ENCODE data around the gene LECT2.

LECT2 gene

GRCh38 chr5:135915466-135916001 is 39.2 kb downstream of the LECT2 start:
- H3K4me1 ChIP-seq (ENCODE audit: control insufficient read depth, insufficient read depth, low read length): no peaks in the 10 kb centered on the region

GRCh38 chr5:135913713-135914626 is 40.8 kb downstream of the LECT2 start:
- Histone ChIP-seq H3K36me3 (ENCODE audit: control insufficient read depth, insufficient read depth, low read length) (no peaks in the 10 kb centered on the region), H3K4me1 (ENCODE audit: control insufficient read depth, insufficient read depth, low read length) (no peaks in the 10 kb centered on the region), H3K27me3 (ENCODE audit: control insufficient read depth, insufficient read depth, low read length) (no peaks in the 10 kb centered on the region), H3K4me3 (ENCODE audit: low read length) (no peak overlapping the region), H3K9ac (ENCODE audit: low read length) (no peak overlapping the region), H3K27ac (ENCODE audit: low read depth, low read length) (no peak overlapping the region)

More at GRCh38 chr5:135915466-135916001, 39.2 kb downstream of the LECT2 start:
- Histone ChIP-seq H3K36me3 (ENCODE audit: control insufficient read depth, insufficient read depth, low read length) (no peaks in the 10 kb centered on the region), H3K9ac (ENCODE audit: low read length) (no peak overlapping the region), H3K4me3 (ENCODE audit: low read length) (no peak overlapping the region), H3K27me3 (ENCODE audit: control insufficient read depth, insufficient read depth, low read length) (no peaks in the 10 kb centered on the region), H3K27ac (ENCODE audit: low read depth, low read length) (no peak overlapping the region)

GRCh38 chr5:135905144-135905543 is 49.6 kb downstream of the LECT2 start:
- no peaks in the 10 kb centered on the region for H3K4me1 ChIP-seq (ENCODE audit: control insufficient read depth, insufficient read depth, low read length)
- no peaks in the 10 kb centered on the region for H3K36me3 ChIP-seq (ENCODE audit: control insufficient read depth, insufficient read depth, low read length)
- no peaks in the 10 kb centered on the region for H3K27me3 ChIP-seq (ENCODE audit: control insufficient read depth, insufficient read depth, low read length)

GRCh38 chr5:135901633-135902032 is 53.1 kb downstream of the LECT2 start:
- H3K27ac ChIP-seq (ENCODE audit: low read depth, low read length): no peak overlapping the region
- H3K4me3 ChIP-seq (ENCODE audit: low read length): no peak overlapping the region
- no peak overlapping the region for H3K9ac ChIP-seq (ENCODE audit: low read length)
- no peaks in the 10 kb centered on the region for H3K4me1 ChIP-seq (ENCODE audit: control insufficient read depth, insufficient read depth, low read length)
- no peaks in the 10 kb centered on the region for H3K36me3 ChIP-seq (ENCODE audit: control insufficient read depth, insufficient read depth, low read length)
- no peaks in the 10 kb centered on the region for H3K27me3 ChIP-seq (ENCODE audit: control insufficient read depth, insufficient read depth, low read length)

More at GRCh38 chr5:135905144-135905543, 49.6 kb downstream of the LECT2 start:
- no peak overlapping the region for H3K9ac ChIP-seq (ENCODE audit: low read length)
- H3K4me3 ChIP-seq (ENCODE audit: low read length): no peak overlapping the region
- no peak overlapping the region for H3K27ac ChIP-seq (ENCODE audit: low read depth, low read length)

- H3K4me3 ChIP-seq (ENCODE audit: low read length): no peak overlapping the region
- H3K27me3 ChIP-seq (ENCODE audit: control insufficient read depth, insufficient read depth, low read length): no peaks in the 10 kb centered on the region
- no peaks in the 10 kb centered on the region for H3K36me3 ChIP-seq (ENCODE audit: control insufficient read depth, insufficient read depth, low read length)
- H3K9ac ChIP-seq (ENCODE audit: low read length): no peak overlapping the region
- no peak overlapping the region for H3K27ac ChIP-seq (ENCODE audit: low read depth, low read length)
- H3K4me1 ChIP-seq (ENCODE audit: control insufficient read depth, insufficient read depth, low read length): no peaks in the 10 kb centered on the region
Measured at GRCh38 chr5:135900276-135900675, 54.5 kb downstream of the LECT2 start.

DNA sequence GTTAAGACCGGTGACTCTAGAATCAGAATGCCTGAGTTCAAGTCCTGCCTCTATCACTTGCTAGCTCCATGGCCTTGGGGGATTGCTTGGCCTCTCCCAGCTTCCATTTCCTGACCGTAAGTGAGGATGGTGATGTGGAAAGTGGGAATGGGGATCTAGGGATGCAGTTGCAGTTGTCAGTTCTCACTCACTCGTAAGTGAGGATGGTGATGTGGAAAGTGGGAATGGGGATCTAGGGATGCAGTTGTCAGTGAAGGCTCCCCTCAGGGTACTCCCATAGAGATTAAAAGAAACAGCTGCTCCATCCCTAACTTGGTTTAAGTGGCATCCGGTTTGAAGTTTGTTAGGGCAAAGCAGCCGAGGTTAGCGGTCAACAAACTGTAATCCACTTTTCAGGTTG is 56.1 kb downstream of the LECT2 start:
- no peaks in the 10 kb centered on the region for H3K36me3 ChIP-seq (ENCODE audit: control insufficient read depth, insufficient read depth, low read length)
- H3K9ac ChIP-seq (ENCODE audit: low read length): no peak overlapping the region
- no peak overlapping the region for H3K4me3 ChIP-seq (ENCODE audit: low read length)
- H3K4me1 ChIP-seq (ENCODE audit: control insufficient read depth, insufficient read depth, low read length): no peaks in the 10 kb centered on the region
- no peak overlapping the region for H3K27ac ChIP-seq (ENCODE audit: low read depth, low read length)
- H3K27me3 ChIP-seq (ENCODE audit: control insufficient read depth, insufficient read depth, low read length): no peaks in the 10 kb centered on the region
